Neural cell (in vitro differentiated cells): ENCODE measurements around the gene BCL2L12. TPM values are rescaled to one million over a fixed set of nuclear protein-coding genes. Genes with fewer than 3 reads are reported as not detected.

Source experiments
- H2AFZ ChIP-seq: fragments of 200-600, 300-800 bp; sonication (generic), shearing (Covaris generic); 2 replicates; pipeline ENCODE4 v1.6.0; 2014; ENCODE audit warnings: low read depth, mild to moderate bottlenecking, antibody characterized with exemption, low read length, moderate library complexity
- H3F3A ChIP-seq: fragments of 200-600 bp; shearing (Covaris generic); 2 replicates; pipeline ENCODE4 v1.6.1; 2016; ENCODE audit warnings: mild to moderate bottlenecking, moderate library complexity, mixed read lengths, antibody characterized with exemption, low read length; ENCODE audit not compliant: insufficient read depth, poor library complexity, severe bottlenecking
- H3K27ac ChIP-seq: fragments of 200-600, 300-800 bp; sonication (generic), shearing (Covaris generic); 2 replicates; pipeline ENCODE4 v1.5.1; 2014; ENCODE audit warnings: mild to moderate bottlenecking, low read length, moderate library complexity
- H3K27me3 ChIP-seq: fragments of 300-800, 200-600 bp; sonication (generic), shearing (Covaris generic); 2 replicates; pipeline ENCODE4 v1.6.0; 2014; ENCODE audit warnings: mild to moderate bottlenecking, low read depth, low read length, moderate library complexity; ENCODE audit not compliant: insufficient read depth
- H3K36me3 ChIP-seq: fragments of 300-800, 200-600 bp; sonication (generic), shearing (Covaris generic); 2 replicates; pipeline ENCODE4 v1.5.1; 2014; ENCODE audit warnings: mild to moderate bottlenecking, antibody characterized with exemption, low read length, moderate library complexity; ENCODE audit not compliant: insufficient read depth
- H3K4me2 ChIP-seq: fragments of 300-800, 200-600 bp; sonication (generic), shearing (Covaris generic); 2 replicates; pipeline ENCODE4 v1.6.0; 2014; ENCODE audit warnings: mild to moderate bottlenecking, low read length
- H3K4me3 ChIP-seq: fragments of 300-800, 200-600 bp; sonication (generic), shearing (Covaris generic); 2 replicates; pipeline ENCODE4 v1.5.1; 2014; ENCODE audit warnings: mild to moderate bottlenecking, low read length, moderate library complexity
- H3K79me2 ChIP-seq: fragments of 200-600 bp; shearing (Covaris generic); replicated peaks from 2 replicates; pipeline ENCODE4 v1.6.0; 2014; ENCODE audit warnings: mild to moderate bottlenecking, low read length, moderate library complexity; ENCODE audit not compliant: insufficient read depth
- H3K9ac ChIP-seq: fragments of 300-800, 200-600 bp; sonication (generic), shearing (Covaris generic); 2 replicates; pipeline ENCODE4 v1.6.1; 2016; ENCODE audit warnings: mild to moderate bottlenecking, low read length, mixed read lengths
- H3K9me2 ChIP-seq: fragments of 200-600 bp; shearing (Covaris generic); 2 replicates; pipeline ENCODE4 v1.6.1; 2016; ENCODE audit warnings: mild to moderate bottlenecking, low read length, mixed read lengths; ENCODE audit not compliant: insufficient read depth
- H3K9me3 ChIP-seq: fragments of 200-600, 300-800 bp; sonication (generic), shearing (Covaris generic); 2 replicates; pipeline ENCODE4 v1.6.1; 2016; ENCODE audit warnings: mild to moderate bottlenecking, mixed run types, low read length, moderate library complexity, mixed read lengths
- H4K20me1 ChIP-seq: fragments of 200-600 bp; shearing (Covaris generic); 2 replicates; pipeline ENCODE4 v1.6.1; 2016; ENCODE audit warnings: mild to moderate bottlenecking, mixed run types; ENCODE audit not compliant: insufficient read depth
- CTCF ChIP-seq: fragments of 450-650 bp; IDR thresholded peaks from 2 replicates; pipeline ENCODE4 v1.5.1; 2014; ENCODE audit warnings: antibody characterized with exemption, mild to moderate bottlenecking, moderate library complexity; ENCODE audit not compliant: poor library complexity, severe bottlenecking
- EP300 ChIP-seq: fragments of 450-650 bp; conservative IDR thresholded peaks from 2 replicates; pipeline ENCODE4 v1.6.1; 2014; ENCODE audit warnings: antibody characterized with exemption, mild to moderate bottlenecking, moderate library complexity; ENCODE audit not compliant: poor library complexity, severe bottlenecking
- EZH2 ChIP-seq: fragments of 200-600, 300-800 bp; shearing (Covaris generic), sonication (generic); IDR thresholded peaks from 2 replicates; pipeline ENCODE4 v1.6.1; 2014; ENCODE audit warnings: antibody characterized with exemption, low read length, borderline replicate concordance, mild to moderate bottlenecking; ENCODE audit not compliant: insufficient read depth, poor library complexity, severe bottlenecking
- MXI1 ChIP-seq: fragments of 450-650 bp; conservative IDR thresholded peaks from 2 replicates; pipeline ENCODE4 v1.6.1; 2014; ENCODE audit warnings: antibody characterized with exemption, mild to moderate bottlenecking; ENCODE audit not compliant: poor library complexity, severe bottlenecking
- POLR2AphosphoS5 ChIP-seq: IDR thresholded peaks from 2 replicates; pipeline ENCODE4 v1.6.1; 2012
- RAD21 ChIP-seq: fragments of 450-650 bp; conservative IDR thresholded peaks from 2 replicates; pipeline ENCODE4 v1.6.1; 2014; ENCODE audit warnings: antibody characterized with exemption, mild to moderate bottlenecking, moderate library complexity
- REST ChIP-seq: IDR thresholded peaks from 2 replicates; pipeline ENCODE4 v1.6.1; 2012; ENCODE audit warnings: borderline replicate concordance
- SMC3 ChIP-seq: fragments of 450-650 bp; conservative IDR thresholded peaks from 2 replicates; pipeline ENCODE4 v1.6.1; 2014; ENCODE audit warnings: antibody characterized with exemption, mild to moderate bottlenecking, moderate library complexity; ENCODE audit not compliant: poor library complexity
- TAF1 ChIP-seq: IDR thresholded peaks from 2 replicates; pipeline ENCODE4 v1.6.1; 2012; ENCODE audit warnings: low read depth
- polyA plus RNA-seq: library from polyadenylated mRNA; depleted of rRNA; stranded (reverse); fragments of >200 nt; gene quantifications from 2 replicates; pipeline ENCODE4 v1.2.3, GENCODE V29; 2014

The BCL2L12 gene
- polyA plus RNA-seq, 1 donor from 2014 or later: 1.1 TPM

GRCh38 chr19:49658139-49658517 is 7.6 kb upstream of the BCL2L12 start:
- Histone ChIP-seq H3K27me3 (no peaks in the 10 kb centered on the region), H4K20me1 (no peaks in the 10 kb centered on the region), H2AFZ (no peak overlapping the region), H3K9me2 (no peaks in the 10 kb centered on the region), H3K27ac (no peak overlapping the region), H3K9me3 (no peaks in the 10 kb centered on the region), H3K79me2 (no peaks in the 10 kb centered on the region), H3F3A (no peaks in the 10 kb centered on the region), H3K4me3 (no peak overlapping the region), H3K9ac (no peak overlapping the region), H3K4me2 (no peak overlapping the region), H3K36me3 (no peaks in the 10 kb centered on the region)
- TF ChIP-seq REST (no peak), RAD21 (no peak), EZH2 (no peak)

GRCh38 chr19:49658566-49659442 is 6.9 kb upstream of the BCL2L12 start:
- no peaks in the 10 kb centered on the region for H3K79me2 ChIP-seq
- H3K27me3 ChIP-seq: no peaks in the 10 kb centered on the region
- no peaks in the 10 kb centered on the region for H3F3A ChIP-seq
- H3K4me3 ChIP-seq: no peak overlapping the region
- H3K9me3 ChIP-seq: no peaks in the 10 kb centered on the region
- H4K20me1 ChIP-seq: no peaks in the 10 kb centered on the region
- TF ChIP-seq POLR2AphosphoS5 (no peak), RAD21 (no peak), CTCF (no peak), SMC3 (no peak), MXI1 (no peak), EP300 (no peak), EZH2 (no peak), TAF1 (no peak), REST (no peak)
- H3K9me2 ChIP-seq: no peaks in the 10 kb centered on the region
- no peaks in the 10 kb centered on the region for H3K36me3 ChIP-seq
- no peak overlapping the region for H3K27ac ChIP-seq
- H3K4me2 ChIP-seq: no peak overlapping the region
- H3K9ac ChIP-seq: no peak overlapping the region
- no peak overlapping the region for H2AFZ ChIP-seq
